ENCODE measurements around the gene ING5. TPM values are rescaled to one million over a fixed set of nuclear protein-coding genes. Genes with fewer than 3 reads are reported as not detected.
A peak's percentile ranks its signal among the peaks of the same experiment; 100 is the strongest.

ING5 gene
- total RNA-seq, 4 donors from 2014 or later: 37.4 to 94.3 (median 56.3) TPM

GRCh38 chr2:241702155-241703031 is 554 bp downstream of the ING5 start:
- H3K27me3 ChIP-seq: no peaks in the 10 kb centered on the region
- in situ Hi-C loops (cut with MboI; ENCODE audit: low pct_ligation_motif_present in 1 of 4, low pct_unique_long_range_greater_than_20kb in 1 of 4, low sequenced_read_pairs in 3 of 4) (no loop called here), intact Hi-C loops (cut with DNase I; ENCODE audit: low total_unique reads) (no loop called here)
- peak overlapping the region; percentile 93 to 98 (median 94) for H3K27ac ChIP-seq
- WGBS, 2 donors (ENCODE audit: low coverage in 1 of 2): 1% methylated on average over 19 of the region's 98 CpGs; no CpG with 5 or more reads in 1 of the 2 donors
- H3K4me3 ChIP-seq: peak overlapping the region; percentile 69 to 87 (median 81)
- H3K36me3 ChIP-seq: peaks cover 0 to 21% (median 10%) of the 10 kb centered on the region in 4 donors
- TF ChIP-seq POLR2AphosphoS5 (IDR thresholded peaks at IDR 0.05) (no peak), CTCF (IDR thresholded peaks at IDR 0.05) (peak; percentile 30 to 70 (median 46))
- peaks cover 6 to 19% (median 18%) of the 10 kb centered on the region in 4 donors for H3K4me1 ChIP-seq
- H3K9me3 ChIP-seq: no peaks in the 10 kb centered on the region
- DNase-seq: peak; percentile 88

DNA sequence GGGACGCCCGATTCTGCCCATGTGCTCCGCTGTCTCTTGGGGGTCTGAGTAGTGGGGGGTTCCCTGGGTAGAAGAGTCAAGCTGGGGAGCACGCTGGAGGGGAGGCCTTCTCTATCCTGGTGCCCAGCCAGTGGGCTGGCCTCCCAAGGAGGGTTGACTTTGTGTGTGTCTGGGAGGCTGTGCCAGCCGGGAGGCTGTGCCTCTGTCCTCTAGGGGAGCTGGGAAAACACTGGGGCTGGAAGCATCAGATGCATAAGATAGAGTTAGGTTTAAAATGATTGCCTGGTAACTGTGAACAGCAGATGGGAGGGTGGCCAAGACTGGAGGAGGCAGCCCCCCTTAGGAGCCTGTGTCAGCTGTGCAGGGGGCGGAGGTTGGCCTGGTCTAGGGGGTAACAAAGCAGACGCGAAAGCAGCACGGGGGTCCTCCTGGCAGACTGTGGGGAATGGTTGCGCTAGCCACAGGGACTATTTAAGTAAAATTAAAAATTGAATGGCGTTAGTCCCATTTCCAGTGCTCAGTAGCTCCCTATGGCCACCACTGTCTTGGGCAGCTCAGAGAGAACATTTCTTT is 1.3 kb downstream of the ING5 start:
- Histone ChIP-seq H3K4me3 (peak overlapping the region; percentile 69 to 87 (median 81)), H3K9me3 (no peaks in the 10 kb centered on the region), H3K27ac (peak overlapping the region; percentile 93 to 98 (median 94)), H3K27me3 (no peaks in the 10 kb centered on the region), H3K36me3 (peaks cover 0 to 27% (median 13%) of the 10 kb centered on the region in 4 donors), H3K4me1 (peaks cover 6 to 19% (median 18%) of the 10 kb centered on the region in 4 donors)
- TF ChIP-seq POLR2A (IDR thresholded peaks at IDR 0.05) (no peak), EP300 (IDR thresholded peaks at IDR 0.05; ENCODE audit: low read depth) (no peak), POLR2AphosphoS5 (IDR thresholded peaks at IDR 0.05) (no peak), CTCF (IDR thresholded peaks at IDR 0.05) (no peak)
- in situ Hi-C loops (cut with MboI; ENCODE audit: low pct_ligation_motif_present in 1 of 4, low pct_unique_long_range_greater_than_20kb in 1 of 4, low sequenced_read_pairs in 3 of 4): no loop called here
- DNase-seq: no peak
- 52 to 70% methylated on average over 5 to 11 of the region's 11 CpGs for WGBS, 2 donors (ENCODE audit: low coverage in 1 of 2)
- intact Hi-C loops (cut with DNase I; ENCODE audit: low total_unique reads): no loop called here

- WGBS, 2 donors (ENCODE audit: low coverage in 1 of 2): 95 to 96% methylated on average over 4 to 6 of the region's 6 CpGs
- TF ChIP-seq POLR2AphosphoS5 (IDR thresholded peaks at IDR 0.05) (no peak), EP300 (IDR thresholded peaks at IDR 0.05; ENCODE audit: low read depth) (no peak), CTCF (IDR thresholded peaks at IDR 0.05) (no peak), POLR2A (IDR thresholded peaks at IDR 0.05) (no peak)
- Histone ChIP-seq H3K27me3 (no peaks in the 10 kb centered on the region), H3K9me3 (no peaks in the 10 kb centered on the region), H3K4me1 (peaks cover 6 to 10% (median 9%) of the 10 kb centered on the region in 4 donors), H3K4me3 (no peak overlapping the region), H3K27ac (no peak overlapping the region), H3K36me3 (peaks cover 0 to 58% (median 28%) of the 10 kb centered on the region in 4 donors)
- in situ Hi-C loops (cut with MboI; ENCODE audit: low pct_ligation_motif_present in 1 of 4, low pct_unique_long_range_greater_than_20kb in 1 of 4, low sequenced_read_pairs in 3 of 4) (no loop called here), intact Hi-C loops (cut with DNase I; ENCODE audit: low total_unique reads) (no loop called here)
- DNase-seq: no peak
Observed at GRCh38 chr2:241706537-241706936, 4.7 kb downstream of the ING5 start.

DNA sequence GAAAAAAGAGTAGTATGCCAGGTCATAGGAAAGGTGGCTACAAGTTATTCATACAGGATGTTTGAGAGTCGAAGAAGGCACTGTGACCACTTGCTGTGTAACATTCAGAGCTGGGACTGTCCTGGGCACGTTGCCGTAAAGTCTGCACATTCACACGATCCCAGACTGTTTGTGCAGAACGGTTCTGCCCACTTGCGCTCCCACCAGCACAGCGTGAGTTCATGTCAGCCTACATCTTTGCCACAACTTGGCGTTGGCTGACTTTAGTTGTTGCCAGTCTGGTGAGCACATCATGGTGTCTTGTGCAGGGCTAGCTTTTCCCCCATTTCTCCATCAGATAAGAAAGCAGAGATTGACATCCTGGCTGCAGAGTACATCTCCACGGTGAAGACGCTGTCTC is 7.0 kb downstream of the ING5 start:
- H3K36me3 ChIP-seq: peaks cover 0 to 75% (median 37%) of the 10 kb centered on the region in 4 donors
- WGBS, 2 donors (ENCODE audit: low coverage in 1 of 2): 67 to 86% methylated on average over 1 to 10 of the region's 10 CpGs
- H3K9me3 ChIP-seq: no peaks in the 10 kb centered on the region
- no peak for TF ChIP-seq POLR2A (IDR thresholded peaks at IDR 0.05)
- no peak for TF ChIP-seq CTCF (IDR thresholded peaks at IDR 0.05)
- TF ChIP-seq POLR2AphosphoS5 (IDR thresholded peaks at IDR 0.05): no peak
- TF ChIP-seq EP300 (IDR thresholded peaks at IDR 0.05; ENCODE audit: low read depth): no peak
- H3K27ac ChIP-seq: no peak overlapping the region
- intact Hi-C loops (cut with DNase I; ENCODE audit: low total_unique reads) (no loop called here), in situ Hi-C loops (cut with MboI; ENCODE audit: low pct_ligation_motif_present in 1 of 4, low pct_unique_long_range_greater_than_20kb in 1 of 4, low sequenced_read_pairs in 3 of 4) (no loop called here)
- H3K4me1 ChIP-seq: no peaks in the 10 kb centered on the region
- DNase-seq: no peak
- no peaks in the 10 kb centered on the region for H3K27me3 ChIP-seq
- no peak overlapping the region for H3K4me3 ChIP-seq

Measured in transverse colon (tissue), 4 donors.